PC-9 (cell line): ENCODE measurements around the gene CEP68. TPM values are rescaled to one million over a fixed set of nuclear protein-coding genes. Genes with fewer than 3 reads are reported as not detected.
A peak's percentile ranks its signal among the peaks of the same experiment; 100 is the strongest.

Experiments used
- BruUV-seq: library from RNA; stranded (reverse); fragments of 400-500 nt; replicated peaks from 2 replicates; lab custom pipeline; 2021; lab: Mats Ljungman, UMichigan
- CTCF ChIA-PET: fragments of 300-600 bp; sonication (Branson Sonifier 250); formaldehyde crosslinking; loops from one replicate; lab custom pipeline; 2022; ENCODE audit warnings: antibody characterized with exemption; lab: Charles Lee
- POLR2A ChIA-PET: fragments of 300-600 bp; sonication (Branson Sonifier 250); formaldehyde crosslinking; loops from one replicate; lab custom pipeline; 2022; ENCODE audit warnings: antibody characterized with exemption; ENCODE audit not compliant: unreplicated experiment; lab: Charles Lee
- DNase-seq, 2 experiments: peaks; one replicate each; pipeline versions ENCODE4 v3.0.0 to v3.0.0-alpha.2; 2015 to 2022; ENCODE audit warnings: mixed read lengths in 1 of 2
- H2AFZ ChIP-seq: fragments of 200-600 bp; sonication (generic); 2 replicates; pipeline ENCODE4 v1.8.1; 2017; ENCODE audit warnings: antibody characterized with exemption
- H3F3A ChIP-seq: fragments of 200-600 bp; sonication (generic); 2 replicates; pipeline ENCODE4 v1.8.1; 2017; ENCODE audit warnings: antibody characterized with exemption, mild to moderate bottlenecking, low read depth; ENCODE audit not compliant: insufficient read depth
- H3K27ac ChIP-seq: fragments of 200-600 bp; sonication (generic); 2 replicates; pipeline ENCODE4 v1.6.1; 2016; ENCODE audit warnings: mixed run types
- H3K27me3 ChIP-seq: fragments of 200-600 bp; sonication (generic); 2 replicates; pipeline ENCODE4 v1.6.1; 2016; ENCODE audit warnings: low read depth, mixed run types; ENCODE audit not compliant: insufficient read depth
- H3K36me3 ChIP-seq: fragments of 200-600 bp; sonication (generic); 2 replicates; pipeline ENCODE4 v1.6.1; 2016; ENCODE audit warnings: low read depth, mixed run types
- H3K4me1 ChIP-seq: fragments of 200-600 bp; sonication (generic); replicated peaks from 2 replicates; pipeline ENCODE4 v1.6.1; 2016; ENCODE audit warnings: mixed run types; ENCODE audit not compliant: insufficient read depth
- H3K4me2 ChIP-seq: fragments of 200-600 bp; sonication (generic); 2 replicates; pipeline ENCODE4 v1.6.1; 2017; ENCODE audit warnings: mixed run types
- H3K4me3 ChIP-seq: fragments of 200-600 bp; sonication (generic); 2 replicates; pipeline ENCODE4 v1.6.1; 2016; ENCODE audit warnings: mixed run types
- H3K79me2 ChIP-seq: fragments of 200-600 bp; sonication (generic); 2 replicates; pipeline ENCODE4 v1.6.1; 2017; ENCODE audit warnings: low read depth, mixed run types
- H3K9me2 ChIP-seq: fragments of 200-600 bp; sonication (generic); 2 replicates; pipeline ENCODE4 v1.8.1; 2017; ENCODE audit warnings: mild to moderate bottlenecking; ENCODE audit not compliant: insufficient read depth
- H3K9me3 ChIP-seq: fragments of 200-600 bp; sonication (generic); 2 replicates; pipeline ENCODE4 v1.8.1; 2016; ENCODE audit warnings: low read depth; ENCODE audit not compliant: insufficient read depth
- H4K20me1 ChIP-seq: fragments of 200-600 bp; sonication (generic); 2 replicates; pipeline ENCODE4 v1.8.1; 2017; ENCODE audit not compliant: insufficient read depth
- CTCF ChIP-seq: fragments of 200-600 bp; sonication (generic); conservative IDR thresholded peaks from 2 replicates; pipeline ENCODE4 v1.6.1; 2017; ENCODE audit warnings: mixed run types, antibody characterized with exemption, mild to moderate bottlenecking, moderate library complexity
- EZH2 ChIP-seq: fragments of 200-600 bp; sonication (generic); IDR thresholded peaks from 2 replicates; pipeline ENCODE4 v1.8.0; 2017; ENCODE audit warnings: antibody characterized with exemption, low read depth
- intact Hi-C: fragments of 100-400 bp; cut with micrococcal nuclease; formaldehyde crosslinking; loops from one replicate; pipeline ENCODE4 v1.10.0; 2022; ENCODE audit not compliant: unreplicated experiment
- total RNA-seq: library from RNA; stranded (reverse); gene quantifications from 2 replicates; pipeline ENCODE4 v1.2.3, GENCODE V29; 2021

CEP68 gene
- total RNA-seq, 1 experiment from 2014 or later, result 10.8 TPM

DNA sequence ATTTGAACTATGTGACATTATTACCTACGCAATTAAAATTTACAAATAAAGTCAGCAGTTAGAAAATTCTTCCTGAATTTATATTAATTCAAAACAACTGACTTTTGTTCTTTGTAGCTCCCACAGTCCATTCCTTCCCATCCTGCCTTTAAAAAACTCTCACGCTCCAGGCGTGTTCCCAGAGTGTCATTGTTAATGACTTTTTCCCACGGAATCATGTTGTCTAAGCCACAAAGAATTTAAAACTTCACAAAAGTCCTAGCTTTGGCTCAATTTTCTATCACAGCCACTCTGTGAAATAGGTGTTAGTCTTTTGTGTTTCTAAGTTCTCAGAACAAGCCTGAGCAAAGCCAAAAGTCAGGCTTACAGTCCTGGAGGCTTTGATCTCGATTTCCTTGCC, 40.5 kb upstream of the CEP68 start:
- intact Hi-C loops, result no loop called here
- DNase-seq, result no peak
- TF ChIP-seq CTCF (no peak), EZH2 (no peak)

GRCh38 chr2:65016789-65017188, 39.4 kb upstream of the CEP68 start:
- intact Hi-C loops, result no loop called here
- no peak for TF ChIP-seq EZH2
- TF ChIP-seq CTCF, result no peak
- no peak overlapping the region for H3K4me2 ChIP-seq
- H3K36me3 ChIP-seq, result no peaks in the 10 kb centered on the region
- no peak overlapping the region for H3K27ac ChIP-seq
- no peaks in the 10 kb centered on the region for H3K4me1 ChIP-seq
- BruUV-seq, result no TSS peak
- ChIA-PET CTCF (no interaction called here), POLR2A (no interaction called here)
- H3K9me2 ChIP-seq, result no peaks in the 10 kb centered on the region
- no peak overlapping the region for H2AFZ ChIP-seq
- H3F3A ChIP-seq, result no peaks in the 10 kb centered on the region
- no peak overlapping the region for H3K4me3 ChIP-seq
- no peaks in the 10 kb centered on the region for H3K27me3 ChIP-seq
- H3K9me3 ChIP-seq, result no peaks in the 10 kb centered on the region
- H3K79me2 ChIP-seq, result no peaks in the 10 kb centered on the region
- no peak for DNase-seq
- no peaks in the 10 kb centered on the region; the same call in 1 of the 2 replicates for H4K20me1 ChIP-seq

More for the DNA sequence above, 40.5 kb upstream of the CEP68 start:
- Histone ChIP-seq H3F3A (no peaks in the 10 kb centered on the region), H3K4me2 (no peak overlapping the region), H3K27me3 (no peaks in the 10 kb centered on the region), H4K20me1 (no peaks in the 10 kb centered on the region; the same call in 1 of the 2 replicates), H3K79me2 (no peaks in the 10 kb centered on the region), H2AFZ (no peak overlapping the region), H3K9me3 (no peaks in the 10 kb centered on the region), H3K36me3 (no peaks in the 10 kb centered on the region), H3K27ac (no peak overlapping the region), H3K4me3 (no peak overlapping the region), H3K4me1 (no peaks in the 10 kb centered on the region), H3K9me2 (no peaks in the 10 kb centered on the region)
- no TSS peak for BruUV-seq
- ChIA-PET CTCF (no interaction called here), POLR2A (no interaction called here)

DNA sequence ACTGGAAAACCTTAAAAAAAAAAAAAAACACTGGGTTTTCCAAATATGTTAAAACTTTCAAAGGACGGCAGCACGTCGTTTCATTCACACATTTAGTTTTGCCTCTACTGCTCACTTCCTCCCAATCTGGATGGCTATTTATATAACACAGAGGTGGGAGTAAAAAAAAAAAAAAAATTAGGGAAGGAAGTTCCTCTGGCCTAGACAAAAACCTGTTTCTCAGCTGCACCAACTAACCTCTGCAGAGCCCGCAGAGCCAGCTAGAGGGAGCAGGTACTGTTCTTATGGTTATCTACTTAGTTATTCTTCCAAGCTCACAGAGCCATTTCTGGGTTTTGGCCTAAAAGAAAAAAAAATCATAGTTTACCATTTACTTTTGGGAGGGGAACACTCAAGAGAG, 38.9 kb upstream of the CEP68 start:
- no peak overlapping the region for H3K4me2 ChIP-seq
- no peaks in the 10 kb centered on the region for H3K27me3 ChIP-seq
- POLR2A ChIA-PET, result interaction anchor here (0.5 to 0.7 kb wide), 2 partner anchors 13 to 32 kb away, joined by 3 to 7 read pairs; no protein-coding TSS in a partner anchor
- no peaks in the 10 kb centered on the region for H3K9me3 ChIP-seq
- H3F3A ChIP-seq, result no peaks in the 10 kb centered on the region
- H3K27ac ChIP-seq, result no peak overlapping the region
- H3K9me2 ChIP-seq, result no peaks in the 10 kb centered on the region
- no peak overlapping the region for H2AFZ ChIP-seq
- no peaks in the 10 kb centered on the region for H3K4me1 ChIP-seq
- TF ChIP-seq CTCF, result peak; percentile 50
- TF ChIP-seq EZH2, result no peak
- H3K36me3 ChIP-seq, result no peaks in the 10 kb centered on the region
- intact Hi-C loops, result no loop called here
- no peak overlapping the region for H3K4me3 ChIP-seq
- CTCF ChIA-PET, result interaction anchor here (0.6 kb wide), 1 partner anchor 145 kb away, joined by 3 read pairs; no protein-coding TSS in a partner anchor
- no peaks in the 10 kb centered on the region; the same call in 1 of the 2 replicates for H4K20me1 ChIP-seq
- BruUV-seq, result no TSS peak
- no peak for DNase-seq
- H3K79me2 ChIP-seq, result no peaks in the 10 kb centered on the region
